Smooth muscle cell (in vitro differentiated cells): ENCODE results near the gene LGR5. TPM values are rescaled to one million over a fixed set of nuclear protein-coding genes. Genes with fewer than 3 reads are reported as not detected.

ENCODE experiments used
- DNase-seq: peaks from one replicate; lab custom pipeline; 2025; ENCODE audit not compliant: unreplicated experiment; lab: John Stamatoyannopoulos, UW
- H2AFZ ChIP-seq: fragments of 200-600 bp; sonication (generic); 2 replicates; pipeline ENCODE4 v1.6.0; 2016; ENCODE audit warnings: antibody characterized with exemption, low read depth, mild to moderate bottlenecking
- H3F3A ChIP-seq: fragments of 200-600 bp; sonication (generic); 2 replicates; pipeline ENCODE4 v1.6.0; 2017; ENCODE audit warnings: antibody characterized with exemption, low read depth
- H3K27ac ChIP-seq: fragments of 200-600 bp; sonication (generic); 2 replicates; pipeline ENCODE4 v1.5.1; 2016; ENCODE audit warnings: low read depth, mild to moderate bottlenecking
- H3K27me3 ChIP-seq: fragments of 200-600 bp; sonication (generic); 2 replicates; pipeline ENCODE4 v1.6.1; 2016; ENCODE audit warnings: low read depth, mild to moderate bottlenecking
- H3K36me3 ChIP-seq: fragments of 200-600 bp; sonication (generic); 2 replicates; pipeline ENCODE4 v1.5.1; 2016; ENCODE audit warnings: low read depth
- H3K4me1 ChIP-seq: fragments of 200-600 bp; sonication (generic); 2 replicates; pipeline ENCODE4 v1.5.1; 2016; ENCODE audit warnings: low read depth
- H3K4me2 ChIP-seq: fragments of 200-600 bp; sonication (generic); 2 replicates; pipeline ENCODE4 v1.6.0; 2016; ENCODE audit warnings: mild to moderate bottlenecking
- H3K4me3 ChIP-seq: fragments of 200-600 bp; sonication (generic); 2 replicates; pipeline ENCODE4 v1.5.1; 2016; ENCODE audit warnings: mild to moderate bottlenecking
- H3K79me2 ChIP-seq: fragments of 200-600 bp; sonication (generic); 2 replicates; pipeline ENCODE4 v1.6.0; 2016; ENCODE audit warnings: low read depth, mild to moderate bottlenecking
- H3K9ac ChIP-seq: fragments of 200-600 bp; sonication (generic); 2 replicates; pipeline ENCODE4 v1.6.0; 2016; ENCODE audit warnings: low read depth
- H3K9me3 ChIP-seq: fragments of 200-600 bp; sonication (generic); replicated peaks from 2 replicates; pipeline ENCODE4 v1.5.1; 2016; ENCODE audit warnings: low read depth
- H4K20me1 ChIP-seq: fragments of 200-600 bp; sonication (generic); 2 replicates; pipeline ENCODE4 v1.6.0; 2016; ENCODE audit warnings: low read depth
- WGBS: methylation state at CpG from one replicate; pipeline ENCODE4 v1.1.7; 2016; ENCODE audit warnings: low lambda C conversion rate; 5-methylcytosine and 5-hydroxymethylcytosine counted together
- polyA plus RNA-seq: library from polyadenylated mRNA; unstranded; fragments of >200 nt; fragmentation: Nextera tagmentation; extraction: Ambion mirVana; gene quantifications from 2 replicates; pipeline ENCODE4 v1.2.1, GENCODE V29; 2016
- total RNA-seq: library from RNA; depleted of rRNA; stranded (reverse); fragments of >200 nt; gene quantifications from 2 replicates; pipeline ENCODE4 v1.2.3, GENCODE V29; 2014
- TF ChIP-seq, protein P1 (sequence below): fragments of 200-600 bp; sonication (generic); IDR thresholded peaks from 2 replicates; pipeline ENCODE4 v1.5.1; 2017; ENCODE audit warnings: borderline replicate concordance, mild to moderate bottlenecking, antibody characterized with exemption; ENCODE audit not compliant: insufficient read depth, poor library complexity, severe bottlenecking

LGR5 gene
- total and polyA plus RNA-seq, 2 experiments from 2014 or later: 0.30 to 0.54 TPM

DNA sequence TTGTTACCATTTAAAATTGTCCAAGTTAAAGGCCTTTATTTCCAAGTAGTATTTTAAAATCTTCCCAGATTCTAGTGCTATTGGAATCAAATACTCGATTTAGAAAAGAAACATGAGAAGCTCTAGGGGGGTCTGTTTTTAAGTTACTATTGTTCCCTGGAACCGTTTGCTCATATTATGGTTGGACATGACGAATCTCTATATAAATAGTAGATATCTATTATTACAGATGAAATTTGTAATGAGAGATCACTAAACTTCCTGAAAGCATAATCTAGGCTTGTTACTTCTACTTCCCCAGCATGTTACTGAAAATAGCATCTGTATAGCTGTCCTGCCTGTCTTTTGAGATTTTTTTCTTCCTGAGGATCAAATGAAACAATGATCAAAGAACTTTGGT lies 70.1 kb downstream of the LGR5 start:
- H3K36me3 ChIP-seq: no peaks in the 10 kb centered on the region
- no peaks in the 10 kb centered on the region for H3K27me3 ChIP-seq
- H3K4me2 ChIP-seq: no peak overlapping the region
- H3K4me1 ChIP-seq: peaks cover 7% of the 10 kb centered on the region
- WGBS: 96% methylated on average over 3 of the region's 3 CpGs
- no peak overlapping the region for H3K4me3 ChIP-seq
- no peaks in the 10 kb centered on the region for H3K9me3 ChIP-seq
- no peaks in the 10 kb centered on the region for H3F3A ChIP-seq
- no peak overlapping the region for H3K9ac ChIP-seq
- no peaks in the 10 kb centered on the region for H3K79me2 ChIP-seq
- TF ChIP-seq, protein P1, sequence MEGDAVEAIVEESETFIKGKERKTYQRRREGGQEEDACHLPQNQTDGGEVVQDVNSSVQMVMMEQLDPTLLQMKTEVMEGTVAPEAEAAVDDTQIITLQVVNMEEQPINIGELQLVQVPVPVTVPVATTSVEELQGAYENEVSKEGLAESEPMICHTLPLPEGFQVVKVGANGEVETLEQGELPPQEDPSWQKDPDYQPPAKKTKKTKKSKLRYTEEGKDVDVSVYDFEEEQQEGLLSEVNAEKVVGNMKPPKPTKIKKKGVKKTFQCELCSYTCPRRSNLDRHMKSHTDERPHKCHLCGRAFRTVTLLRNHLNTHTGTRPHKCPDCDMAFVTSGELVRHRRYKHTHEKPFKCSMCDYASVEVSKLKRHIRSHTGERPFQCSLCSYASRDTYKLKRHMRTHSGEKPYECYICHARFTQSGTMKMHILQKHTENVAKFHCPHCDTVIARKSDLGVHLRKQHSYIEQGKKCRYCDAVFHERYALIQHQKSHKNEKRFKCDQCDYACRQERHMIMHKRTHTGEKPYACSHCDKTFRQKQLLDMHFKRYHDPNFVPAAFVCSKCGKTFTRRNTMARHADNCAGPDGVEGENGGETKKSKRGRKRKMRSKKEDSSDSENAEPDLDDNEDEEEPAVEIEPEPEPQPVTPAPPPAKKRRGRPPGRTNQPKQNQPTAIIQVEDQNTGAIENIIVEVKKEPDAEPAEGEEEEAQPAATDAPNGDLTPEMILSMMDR: no peak
- DNase-seq: no peak
- no peaks in the 10 kb centered on the region for H4K20me1 ChIP-seq
- no peak overlapping the region for H2AFZ ChIP-seq
- no peak overlapping the region for H3K27ac ChIP-seq

DNA sequence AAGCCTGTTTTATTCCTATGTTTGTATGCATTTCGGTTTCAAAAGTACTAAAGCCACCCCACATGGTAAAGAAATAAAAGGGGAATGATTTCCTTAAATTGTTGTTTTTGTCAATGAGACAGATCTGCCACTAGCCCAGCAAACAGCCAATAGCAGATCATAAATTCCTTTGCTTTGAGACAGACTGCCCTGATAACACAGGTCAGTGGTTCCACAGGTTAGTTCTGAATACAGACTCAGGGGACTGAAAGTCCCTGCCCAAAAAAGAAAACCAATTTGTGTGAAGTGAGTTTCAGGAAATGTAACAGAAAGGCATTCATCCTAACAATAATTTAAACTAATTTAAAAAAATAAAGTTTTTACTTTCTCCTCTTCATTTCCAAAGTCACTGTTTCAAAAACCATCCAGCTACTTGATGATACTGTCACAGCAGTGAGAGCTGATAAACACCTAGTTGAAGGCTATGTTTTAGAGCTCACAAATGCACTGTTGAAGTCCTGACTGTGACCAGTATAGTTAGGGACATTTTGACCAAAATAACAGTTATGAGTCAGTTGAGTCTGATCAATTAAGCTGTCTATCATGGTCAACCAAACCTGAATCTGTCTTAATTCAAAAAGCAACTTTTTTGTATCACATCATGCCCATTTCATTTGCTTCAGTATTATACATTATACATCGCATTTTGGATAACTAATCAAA lies 77.7 kb downstream of the LGR5 start:
- Histone ChIP-seq H2AFZ (no peak overlapping the region), H3K27ac (no peak overlapping the region), H3K36me3 (no peaks in the 10 kb centered on the region), H3K9ac (no peak overlapping the region), H3K4me2 (no peak overlapping the region), H3K9me3 (no peaks in the 10 kb centered on the region), H3K4me1 (peaks cover 6% of the 10 kb centered on the region), H3K4me3 (no peak overlapping the region), H3K27me3 (no peaks in the 10 kb centered on the region), H4K20me1 (no peaks in the 10 kb centered on the region), H3K79me2 (no peaks in the 10 kb centered on the region), H3F3A (no peaks in the 10 kb centered on the region)
- TF ChIP-seq, protein P1: no peak
- no peak for DNase-seq
- 77% methylated on average over 2 of the region's 2 CpGs for WGBS

DNA sequence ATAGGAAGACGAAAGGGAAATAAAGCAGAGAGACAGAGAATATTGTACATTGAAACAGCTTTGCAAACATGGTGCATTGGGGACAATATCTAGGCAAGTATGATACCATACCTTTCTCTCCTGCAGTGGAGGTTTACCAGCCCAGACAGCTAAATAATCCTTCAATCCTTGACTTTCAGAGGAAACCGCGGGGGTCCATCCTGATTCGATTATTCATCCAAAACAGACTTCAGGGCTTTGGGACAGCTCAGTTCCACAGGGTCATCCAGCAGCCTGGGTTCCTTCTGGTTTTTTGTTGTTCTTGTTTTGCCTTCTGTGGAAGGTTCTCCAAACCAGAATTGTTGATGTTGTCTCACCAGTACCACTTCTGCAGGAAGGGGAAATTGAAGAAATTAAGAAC lies 81.5 kb downstream of the LGR5 start:
- H2AFZ ChIP-seq: no peak overlapping the region
- WGBS: 83% methylated on average over 4 of the region's 4 CpGs
- H3K27ac ChIP-seq: no peak overlapping the region

More for the DNA sequence above, 81.5 kb downstream of the LGR5 start:
- Histone ChIP-seq H3K9me3 (no peaks in the 10 kb centered on the region), H4K20me1 (no peaks in the 10 kb centered on the region), H3K4me1 (peaks cover 6% of the 10 kb centered on the region), H3K4me3 (no peak overlapping the region), H3K36me3 (no peaks in the 10 kb centered on the region), H3K27me3 (no peaks in the 10 kb centered on the region), H3K79me2 (no peaks in the 10 kb centered on the region), H3K9ac (no peak overlapping the region), H3F3A (no peaks in the 10 kb centered on the region), H3K4me2 (no peak overlapping the region)
- no peak for DNase-seq
- TF ChIP-seq, protein P1: no peak
